Smooth muscle cell (in vitro differentiated cells): ENCODE measurements around the gene SMYD3. TPM values are rescaled to one million over a fixed set of nuclear protein-coding genes. Genes with fewer than 3 reads are reported as not detected.

Experiments used
- DNase-seq: peaks from one replicate; lab custom pipeline; 2025; ENCODE audit not compliant: unreplicated experiment; lab: John Stamatoyannopoulos, UW
- H2AFZ ChIP-seq: fragments of 200-600 bp; sonication (generic); 2 replicates; pipeline ENCODE4 v1.6.0; 2016; ENCODE audit warnings: antibody characterized with exemption, low read depth, mild to moderate bottlenecking
- H3F3A ChIP-seq: fragments of 200-600 bp; sonication (generic); 2 replicates; pipeline ENCODE4 v1.6.0; 2017; ENCODE audit warnings: antibody characterized with exemption, low read depth
- H3K27ac ChIP-seq: fragments of 200-600 bp; sonication (generic); 2 replicates; pipeline ENCODE4 v1.5.1; 2016; ENCODE audit warnings: low read depth, mild to moderate bottlenecking
- H3K27me3 ChIP-seq: fragments of 200-600 bp; sonication (generic); 2 replicates; pipeline ENCODE4 v1.6.1; 2016; ENCODE audit warnings: low read depth, mild to moderate bottlenecking
- H3K36me3 ChIP-seq: fragments of 200-600 bp; sonication (generic); 2 replicates; pipeline ENCODE4 v1.5.1; 2016; ENCODE audit warnings: low read depth
- H3K4me1 ChIP-seq: fragments of 200-600 bp; sonication (generic); 2 replicates; pipeline ENCODE4 v1.5.1; 2016; ENCODE audit warnings: low read depth
- H3K4me2 ChIP-seq: fragments of 200-600 bp; sonication (generic); 2 replicates; pipeline ENCODE4 v1.6.0; 2016; ENCODE audit warnings: mild to moderate bottlenecking
- H3K4me3 ChIP-seq: fragments of 200-600 bp; sonication (generic); 2 replicates; pipeline ENCODE4 v1.5.1; 2016; ENCODE audit warnings: mild to moderate bottlenecking
- H3K79me2 ChIP-seq: fragments of 200-600 bp; sonication (generic); 2 replicates; pipeline ENCODE4 v1.6.0; 2016; ENCODE audit warnings: low read depth, mild to moderate bottlenecking
- H3K9ac ChIP-seq: fragments of 200-600 bp; sonication (generic); 2 replicates; pipeline ENCODE4 v1.6.0; 2016; ENCODE audit warnings: low read depth
- H3K9me3 ChIP-seq: fragments of 200-600 bp; sonication (generic); replicated peaks from 2 replicates; pipeline ENCODE4 v1.5.1; 2016; ENCODE audit warnings: low read depth
- H4K20me1 ChIP-seq: fragments of 200-600 bp; sonication (generic); 2 replicates; pipeline ENCODE4 v1.6.0; 2016; ENCODE audit warnings: low read depth
- WGBS: methylation state at CpG from one replicate; pipeline ENCODE4 v1.1.7; 2016; ENCODE audit warnings: low lambda C conversion rate; 5-methylcytosine and 5-hydroxymethylcytosine counted together
- polyA plus RNA-seq: library from polyadenylated mRNA; unstranded; fragments of >200 nt; fragmentation: Nextera tagmentation; extraction: Ambion mirVana; gene quantifications from 2 replicates; pipeline ENCODE4 v1.2.1, GENCODE V29; 2016
- total RNA-seq: library from RNA; depleted of rRNA; stranded (reverse); fragments of >200 nt; gene quantifications from 2 replicates; pipeline ENCODE4 v1.2.3, GENCODE V29; 2014
- TF ChIP-seq, protein P1 (sequence below): fragments of 200-600 bp; sonication (generic); IDR thresholded peaks from 2 replicates; pipeline ENCODE4 v1.5.1; 2017; ENCODE audit warnings: borderline replicate concordance, mild to moderate bottlenecking, antibody characterized with exemption; ENCODE audit not compliant: insufficient read depth, poor library complexity, severe bottlenecking

SMYD3 gene
- total and polyA plus RNA-seq, 2 experiments from 2014 or later, result 162 to 301 TPM

DNA sequence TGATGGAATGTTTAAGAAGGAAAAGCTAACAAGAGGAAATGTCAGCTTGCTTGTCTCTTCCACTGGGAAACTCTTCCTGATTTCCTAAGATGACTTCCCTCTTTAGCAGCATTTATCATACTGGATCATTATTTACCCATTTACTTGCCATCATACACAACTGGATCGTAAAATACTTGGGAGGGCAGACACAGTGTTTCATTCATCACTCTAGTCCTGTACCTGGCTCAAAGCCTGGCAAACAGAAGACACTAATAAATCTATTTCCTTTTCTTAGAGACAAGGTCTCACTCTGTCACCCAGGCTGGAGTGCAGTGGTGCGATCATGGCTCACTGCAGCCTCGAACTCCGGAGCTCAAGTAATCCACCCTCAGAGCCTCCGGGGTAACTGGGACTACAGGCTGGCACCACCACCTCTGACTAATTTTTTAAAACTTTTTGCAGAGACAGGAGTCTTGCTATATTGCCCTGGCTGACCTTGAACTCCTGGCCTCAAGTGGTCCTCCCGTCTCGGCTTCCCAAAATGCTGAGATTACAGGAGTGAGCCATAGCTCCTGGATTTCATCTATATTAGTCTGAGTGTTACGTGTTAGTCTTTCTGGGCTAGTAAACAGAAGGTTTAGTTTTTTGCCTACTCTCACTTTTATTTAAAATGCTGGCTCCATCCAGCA, 574.6 kb downstream of the SMYD3 start:
- TF ChIP-seq, protein P1, sequence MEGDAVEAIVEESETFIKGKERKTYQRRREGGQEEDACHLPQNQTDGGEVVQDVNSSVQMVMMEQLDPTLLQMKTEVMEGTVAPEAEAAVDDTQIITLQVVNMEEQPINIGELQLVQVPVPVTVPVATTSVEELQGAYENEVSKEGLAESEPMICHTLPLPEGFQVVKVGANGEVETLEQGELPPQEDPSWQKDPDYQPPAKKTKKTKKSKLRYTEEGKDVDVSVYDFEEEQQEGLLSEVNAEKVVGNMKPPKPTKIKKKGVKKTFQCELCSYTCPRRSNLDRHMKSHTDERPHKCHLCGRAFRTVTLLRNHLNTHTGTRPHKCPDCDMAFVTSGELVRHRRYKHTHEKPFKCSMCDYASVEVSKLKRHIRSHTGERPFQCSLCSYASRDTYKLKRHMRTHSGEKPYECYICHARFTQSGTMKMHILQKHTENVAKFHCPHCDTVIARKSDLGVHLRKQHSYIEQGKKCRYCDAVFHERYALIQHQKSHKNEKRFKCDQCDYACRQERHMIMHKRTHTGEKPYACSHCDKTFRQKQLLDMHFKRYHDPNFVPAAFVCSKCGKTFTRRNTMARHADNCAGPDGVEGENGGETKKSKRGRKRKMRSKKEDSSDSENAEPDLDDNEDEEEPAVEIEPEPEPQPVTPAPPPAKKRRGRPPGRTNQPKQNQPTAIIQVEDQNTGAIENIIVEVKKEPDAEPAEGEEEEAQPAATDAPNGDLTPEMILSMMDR, result no peak
- WGBS, result 89% methylated on average over 8 of the region's 8 CpGs
- no peak overlapping the region for H3K4me3 ChIP-seq
- no peak overlapping the region for H2AFZ ChIP-seq
- no peaks in the 10 kb centered on the region for H3K36me3 ChIP-seq
- H3K79me2 ChIP-seq, result peaks cover 39% of the 10 kb centered on the region
- H3K4me2 ChIP-seq, result no peak overlapping the region
- peaks cover 6% of the 10 kb centered on the region for H3K4me1 ChIP-seq
- H3F3A ChIP-seq, result peaks cover 18% of the 10 kb centered on the region
- no peak overlapping the region for H3K9ac ChIP-seq
- no peak for DNase-seq
- no peaks in the 10 kb centered on the region for H3K9me3 ChIP-seq
- H4K20me1 ChIP-seq, result peaks cover 3% of the 10 kb centered on the region
- no peaks in the 10 kb centered on the region for H3K27me3 ChIP-seq
- peak overlapping the region; percentile 20 for H3K27ac ChIP-seq

DNA sequence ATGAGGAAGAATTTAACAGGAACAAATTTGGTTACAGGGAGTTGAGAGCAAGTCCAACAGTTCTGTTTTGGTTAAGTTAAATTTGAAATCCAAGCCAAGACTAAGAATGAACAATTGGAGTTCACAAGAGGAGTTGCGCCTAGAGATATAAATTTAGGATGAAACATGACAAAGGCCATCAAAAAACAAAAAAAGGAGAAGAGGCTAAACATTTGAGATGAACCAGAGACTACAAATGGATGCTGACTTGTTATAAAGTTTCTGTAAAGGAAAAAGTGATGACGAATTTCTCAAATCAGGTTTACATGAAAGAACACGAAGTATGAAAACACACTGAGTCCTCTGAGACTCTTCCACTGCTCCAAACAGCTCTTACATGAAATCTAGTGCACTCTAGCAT, 575.6 kb downstream of the SMYD3 start:
- H3K27me3 ChIP-seq, result no peaks in the 10 kb centered on the region
- peaks cover 35% of the 10 kb centered on the region for H3K79me2 ChIP-seq
- no peak overlapping the region for H3K9ac ChIP-seq
- no peak for DNase-seq
- H3K4me1 ChIP-seq, result peaks cover 6% of the 10 kb centered on the region
- H2AFZ ChIP-seq, result no peak overlapping the region
- H3K4me2 ChIP-seq, result no peak overlapping the region
- peaks cover 3% of the 10 kb centered on the region for H4K20me1 ChIP-seq
- TF ChIP-seq, protein P1, result no peak
- no peaks in the 10 kb centered on the region for H3K36me3 ChIP-seq
- H3K9me3 ChIP-seq, result no peaks in the 10 kb centered on the region
- H3K27ac ChIP-seq, result no peak overlapping the region
- WGBS, result 95% methylated on average over 3 of the region's 3 CpGs
- H3K4me3 ChIP-seq, result no peak overlapping the region
- peaks cover 18% of the 10 kb centered on the region for H3F3A ChIP-seq

DNA sequence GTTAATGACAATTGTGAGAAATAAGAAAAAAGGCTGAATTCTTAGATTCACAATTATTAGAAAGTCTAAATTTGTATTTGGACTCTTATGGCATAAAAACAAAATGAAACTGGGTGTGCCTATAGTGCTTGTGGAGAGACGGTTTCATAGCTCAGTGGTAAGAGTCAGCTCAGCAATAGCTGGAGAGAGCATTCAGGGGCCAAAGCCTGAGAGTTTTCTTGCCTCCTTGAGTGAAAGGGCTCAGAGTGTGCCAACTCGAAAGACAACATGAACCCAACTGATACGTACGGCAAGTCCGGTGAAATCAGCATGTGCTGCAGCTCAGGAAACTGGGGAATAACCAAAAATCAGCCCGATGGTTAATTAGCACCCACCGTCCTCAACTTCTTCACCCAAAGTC, 577.9 kb downstream of the SMYD3 start:
- Histone ChIP-seq H3K4me1 (peaks cover 3% of the 10 kb centered on the region), H3K27ac (no peak overlapping the region), H3K27me3 (no peaks in the 10 kb centered on the region), H3K79me2 (peaks cover 13% of the 10 kb centered on the region), H4K20me1 (peaks cover 3% of the 10 kb centered on the region), H3K9ac (no peak overlapping the region), H3F3A (peaks cover 6% of the 10 kb centered on the region), H3K4me3 (no peak overlapping the region), H3K4me2 (no peak overlapping the region), H2AFZ (no peak overlapping the region), H3K36me3 (no peaks in the 10 kb centered on the region), H3K9me3 (no peaks in the 10 kb centered on the region)
- 97% methylated on average over 7 of the region's 7 CpGs for WGBS
- TF ChIP-seq, protein P1, result no peak
- no peak for DNase-seq

DNA sequence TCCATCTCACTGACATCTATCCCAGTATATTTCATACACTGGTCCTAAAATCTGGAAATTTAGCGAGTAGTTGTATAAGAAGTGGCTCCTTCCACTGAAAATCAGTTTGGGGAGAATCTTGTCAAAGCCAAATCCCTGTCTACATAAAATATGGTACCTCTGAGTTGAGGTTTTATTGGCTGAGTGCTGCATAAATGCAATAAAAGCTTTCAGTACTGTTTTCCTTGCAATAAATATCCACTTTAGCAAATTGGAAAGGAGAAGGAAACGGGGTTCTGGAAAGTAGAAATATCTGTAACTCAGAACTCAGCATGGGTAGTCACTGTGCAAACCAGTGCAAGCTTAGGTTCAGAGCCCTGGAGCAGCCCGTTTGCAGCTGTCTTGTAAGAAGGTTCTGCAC, 580.2 kb downstream of the SMYD3 start:
- Histone ChIP-seq H3K27ac (no peak overlapping the region), H3K4me1 (no peaks in the 10 kb centered on the region), H3K4me3 (no peak overlapping the region), H3K36me3 (no peaks in the 10 kb centered on the region), H3K9me3 (no peaks in the 10 kb centered on the region), H2AFZ (no peak overlapping the region), H4K20me1 (no peaks in the 10 kb centered on the region), H3K27me3 (no peaks in the 10 kb centered on the region), H3K79me2 (no peaks in the 10 kb centered on the region), H3K9ac (no peak overlapping the region), H3K4me2 (no peak overlapping the region), H3F3A (no peaks in the 10 kb centered on the region)
- WGBS, result 86% methylated on average over 3 of the region's 3 CpGs
- DNase-seq, result no peak
- TF ChIP-seq, protein P1, result no peak
